Caco-2 (cell line): ENCODE data around the gene PROX2. TPM values are rescaled to one million over a fixed set of nuclear protein-coding genes. Genes with fewer than 3 reads are reported as not detected.

Experiments used
- BruUV-seq: library from RNA; stranded (reverse); fragments of 400-500 nt; replicated peaks from 2 replicates; lab custom pipeline; 2021; lab: Mats Ljungman, UMichigan
- CTCF ChIA-PET: fragments of 300-600 bp; sonication (Branson Sonifier 250); formaldehyde crosslinking; loops from one replicate; lab custom pipeline; 2022; ENCODE audit warnings: antibody characterized with exemption; lab: Charles Lee
- POLR2A ChIA-PET: fragments of 300-600 bp; sonication (Branson Sonifier 250); formaldehyde crosslinking; loops from one replicate; lab custom pipeline; 2022; ENCODE audit warnings: antibody characterized with exemption; lab: Charles Lee
- DNase-seq, 2 experiments: peaks; one replicate each; pipeline versions ENCODE4 v3.0.0 to v3.0.0-alpha.2; 2020 to 2022
- H3K27me3 ChIP-seq: replicated peaks from 2 replicates; pipeline ENCODE4 v1.6.0; 2011; ENCODE audit warnings: low read length; ENCODE audit not compliant: control insufficient read depth, insufficient read depth
- H3K36me3 ChIP-seq: 2 replicates; pipeline ENCODE4 v1.5.1; 2011; ENCODE audit warnings: low read length; ENCODE audit not compliant: control insufficient read depth, insufficient read depth
- H3K4me1 ChIP-seq: fragments of 250-450 bp; sonication (Bioruptor Pico); 2 replicates; pipeline ENCODE4 v1.5.1; 2020; ENCODE audit warnings: mild to moderate bottlenecking
- H3K4me3 ChIP-seq: 2 replicates; pipeline ENCODE4 v1.5.1; 2011; ENCODE audit warnings: low read depth, mild to moderate bottlenecking, control low read depth, low read length
- H3K9me3 ChIP-seq: fragments of 250-450 bp; sonication (Bioruptor Pico); 2 replicates; pipeline ENCODE4 v1.5.1; 2020; ENCODE audit warnings: mild to moderate bottlenecking, moderate library complexity
- H3K27ac Mint-ChIP-seq: one replicate; pipeline ENCODE4 v1.8.0; 2022; ENCODE audit warnings: mixed read lengths; ENCODE audit not compliant: unreplicated experiment
- H3K27me3 Mint-ChIP-seq: one replicate; pipeline ENCODE4 v1.8.0; 2022; ENCODE audit warnings: mixed read lengths; ENCODE audit not compliant: insufficient read depth, unreplicated experiment
- H3K36me3 Mint-ChIP-seq: one replicate; pipeline ENCODE4 v1.8.0; 2022; ENCODE audit warnings: mild to moderate bottlenecking, mixed read lengths; ENCODE audit not compliant: insufficient read depth, unreplicated experiment
- H3K4me1 Mint-ChIP-seq: one replicate; pipeline ENCODE4 v1.8.0; 2022; ENCODE audit warnings: low read depth, mixed read lengths; ENCODE audit not compliant: unreplicated experiment
- H3K4me3 Mint-ChIP-seq: one replicate; pipeline ENCODE4 v1.8.0; 2022; ENCODE audit warnings: mild to moderate bottlenecking, moderate library complexity, mixed read lengths; ENCODE audit not compliant: unreplicated experiment
- H3K9me3 Mint-ChIP-seq: one replicate; pipeline ENCODE4 v1.8.0; 2022; ENCODE audit warnings: mixed read lengths; ENCODE audit not compliant: unreplicated experiment
- intact Hi-C: fragments of 100-400 bp; cut with micrococcal nuclease; formaldehyde crosslinking; loops from one replicate; pipeline ENCODE4 v1.10.0; 2022; ENCODE audit not compliant: unreplicated experiment
- total RNA-seq: library from RNA; stranded (reverse); gene quantifications from 2 replicates; pipeline ENCODE4 v1.2.3, GENCODE V29; 2022
- TF ChIP-seq, protein P1 (sequence below), 2 experiments: fragments of 200-600 bp in 1 of 2; IDR thresholded peaks; 1 replicate in 1 of 2; 2 replicates in 1 of 2; pipeline versions ENCODE4 v1.5.1 to v1.8.0; 2011 to 2022; ENCODE audit warnings: antibody characterized with exemption in 1 of 2, control low read depth in 1 of 2, inconsistent platforms in 1 of 2, low read depth in 1 of 2, low read length in 1 of 2, mild to moderate bottlenecking in 1 of 2, moderate library complexity in 1 of 2; ENCODE audit not compliant: insufficient read depth in 1 of 2, severe bottlenecking in 1 of 2, unreplicated experiment in 1 of 2

Gene PROX2
- total RNA-seq, 1 experiment from 2014 or later: not detected

DNA sequence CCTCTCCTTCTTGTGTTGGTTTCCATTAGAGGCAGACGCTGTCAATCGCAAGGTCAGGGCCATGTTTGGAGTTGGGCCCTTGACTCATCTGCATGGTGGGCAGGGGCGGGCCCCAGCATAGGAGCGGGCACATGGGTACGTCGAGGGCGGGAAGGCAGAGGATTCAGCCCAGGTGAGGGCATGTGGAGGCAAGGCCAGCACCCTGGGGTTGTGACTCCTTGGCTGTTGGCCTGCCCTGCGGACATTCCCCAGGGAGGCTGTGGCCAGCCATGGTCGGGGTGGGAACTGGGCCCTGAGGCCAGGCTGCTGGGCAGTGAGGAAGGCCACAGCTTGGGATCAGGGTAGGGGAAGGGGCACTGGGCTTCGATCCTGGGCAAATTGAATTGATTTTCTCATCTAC, 36.9 kb upstream of the PROX2 start:
- peaks cover 4% of the 10 kb centered on the region for H3K36me3 Mint-ChIP-seq
- no peak overlapping the region for H3K27ac Mint-ChIP-seq
- ChIA-PET POLR2A (no interaction called here), CTCF (interaction anchor here (1.8 kb wide), 1 partner anchor 176 kb away, joined by 7 read pairs; no protein-coding TSS in a partner anchor)
- Histone ChIP-seq H3K9me3 (no peaks in the 10 kb centered on the region), H3K36me3 (no peaks in the 10 kb centered on the region), H3K4me3 (no peak overlapping the region), H3K27me3 (no peaks in the 10 kb centered on the region), H3K4me1 (no peaks in the 10 kb centered on the region)
- no peak overlapping the region for H3K4me3 Mint-ChIP-seq
- no TSS peak for BruUV-seq
- TF ChIP-seq, protein P1, sequence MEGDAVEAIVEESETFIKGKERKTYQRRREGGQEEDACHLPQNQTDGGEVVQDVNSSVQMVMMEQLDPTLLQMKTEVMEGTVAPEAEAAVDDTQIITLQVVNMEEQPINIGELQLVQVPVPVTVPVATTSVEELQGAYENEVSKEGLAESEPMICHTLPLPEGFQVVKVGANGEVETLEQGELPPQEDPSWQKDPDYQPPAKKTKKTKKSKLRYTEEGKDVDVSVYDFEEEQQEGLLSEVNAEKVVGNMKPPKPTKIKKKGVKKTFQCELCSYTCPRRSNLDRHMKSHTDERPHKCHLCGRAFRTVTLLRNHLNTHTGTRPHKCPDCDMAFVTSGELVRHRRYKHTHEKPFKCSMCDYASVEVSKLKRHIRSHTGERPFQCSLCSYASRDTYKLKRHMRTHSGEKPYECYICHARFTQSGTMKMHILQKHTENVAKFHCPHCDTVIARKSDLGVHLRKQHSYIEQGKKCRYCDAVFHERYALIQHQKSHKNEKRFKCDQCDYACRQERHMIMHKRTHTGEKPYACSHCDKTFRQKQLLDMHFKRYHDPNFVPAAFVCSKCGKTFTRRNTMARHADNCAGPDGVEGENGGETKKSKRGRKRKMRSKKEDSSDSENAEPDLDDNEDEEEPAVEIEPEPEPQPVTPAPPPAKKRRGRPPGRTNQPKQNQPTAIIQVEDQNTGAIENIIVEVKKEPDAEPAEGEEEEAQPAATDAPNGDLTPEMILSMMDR (IDR thresholded peaks at IDR 0.05; ENCODE audit: insufficient read depth in 1 of 2, low read depth in 1 of 2, low read length in 1 of 2, severe bottlenecking in 1 of 2, unreplicated experiment in 1 of 2): no peak
- intact Hi-C loops: no loop called here
- H3K9me3 Mint-ChIP-seq: no peaks in the 10 kb centered on the region
- H3K4me1 Mint-ChIP-seq: no peaks in the 10 kb centered on the region
- no peak for DNase-seq
- no peaks in the 10 kb centered on the region for H3K27me3 Mint-ChIP-seq

DNA sequence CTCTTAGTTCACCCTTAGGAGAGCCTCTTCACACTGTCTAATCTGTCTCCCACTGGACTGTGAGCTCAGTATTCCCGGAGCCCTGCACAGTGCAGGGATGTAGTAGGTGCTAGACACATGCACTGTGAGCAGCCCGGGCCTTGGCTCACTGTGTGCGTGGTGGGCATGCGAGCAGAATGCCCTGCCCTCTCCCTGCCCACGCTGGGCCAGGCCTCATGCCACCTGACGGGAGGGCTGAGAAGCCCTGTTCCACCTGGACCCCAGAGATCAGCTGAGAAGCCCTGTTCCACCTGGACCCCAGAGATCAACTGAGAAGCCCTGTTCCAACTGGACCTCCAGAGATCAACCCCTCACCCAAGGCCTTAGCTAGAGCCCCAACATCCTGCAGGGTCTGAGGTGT, 36.2 kb upstream of the PROX2 start:
- ChIA-PET POLR2A (no interaction called here), CTCF (interaction anchor here (1.0 to 1.8 kb wide), 2 partner anchors 11 to 177 kb away, joined by 5 to 7 read pairs; partner anchors contain the start of gene RPS6KL1)
- Mint-ChIP-seq H3K4me1 (no peaks in the 10 kb centered on the region), H3K4me3 (no peak overlapping the region), H3K36me3 (peaks cover 4% of the 10 kb centered on the region), H3K9me3 (no peaks in the 10 kb centered on the region), H3K27me3 (no peaks in the 10 kb centered on the region), H3K27ac (no peak overlapping the region)
- Histone ChIP-seq H3K4me1 (no peaks in the 10 kb centered on the region), H3K9me3 (no peaks in the 10 kb centered on the region), H3K36me3 (no peaks in the 10 kb centered on the region), H3K27me3 (no peaks in the 10 kb centered on the region), H3K4me3 (no peak overlapping the region)
- TF ChIP-seq, protein P1 (IDR thresholded peaks at IDR 0.05; ENCODE audit: insufficient read depth in 1 of 2, low read depth in 1 of 2, low read length in 1 of 2, severe bottlenecking in 1 of 2, unreplicated experiment in 1 of 2): no peak
- no TSS peak for BruUV-seq
- intact Hi-C loops: no loop called here
- no peak for DNase-seq

DNA sequence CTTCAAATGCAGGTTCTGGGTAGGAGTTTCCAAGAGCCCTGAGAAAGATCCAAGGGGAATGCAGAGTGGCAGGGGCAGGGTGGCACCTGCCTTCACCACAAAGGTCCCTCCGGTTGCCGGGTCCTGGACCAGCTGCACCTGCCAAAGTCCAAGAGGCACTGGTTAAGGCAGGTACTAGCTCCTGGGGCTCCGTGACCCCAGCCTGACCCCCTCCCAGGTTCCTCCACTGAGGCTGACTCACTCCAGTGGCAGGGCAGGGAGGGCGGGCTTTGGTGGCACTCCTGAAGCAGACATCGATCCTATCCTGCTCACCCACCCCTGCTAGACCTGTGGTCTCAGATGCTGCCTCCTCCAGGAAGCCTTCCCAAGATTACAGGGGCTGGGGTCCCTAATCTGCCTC, 35.8 kb upstream of the PROX2 start:
- intact Hi-C loops: no loop called here
- Mint-ChIP-seq H3K4me3 (no peak overlapping the region), H3K27me3 (no peaks in the 10 kb centered on the region), H3K27ac (no peak overlapping the region), H3K4me1 (no peaks in the 10 kb centered on the region), H3K36me3 (peaks cover 4% of the 10 kb centered on the region), H3K9me3 (no peaks in the 10 kb centered on the region)
- H3K9me3 ChIP-seq: no peaks in the 10 kb centered on the region
- H3K36me3 ChIP-seq: no peaks in the 10 kb centered on the region
- DNase-seq: no peak
- ChIA-PET POLR2A (no interaction called here), CTCF (interaction anchor here (0.6 to 1.8 kb wide), 3 partner anchors 12 to 177 kb away, joined by 3 to 7 read pairs (median 5); partner anchors contain the start of gene RPS6KL1)
- no peaks in the 10 kb centered on the region for H3K4me1 ChIP-seq
- H3K4me3 ChIP-seq: no peak overlapping the region
- BruUV-seq: no TSS peak
- TF ChIP-seq, protein P1 (IDR thresholded peaks at IDR 0.05; ENCODE audit: insufficient read depth in 1 of 2, low read depth in 1 of 2, low read length in 1 of 2, severe bottlenecking in 1 of 2, unreplicated experiment in 1 of 2): no peak
- H3K27me3 ChIP-seq: no peaks in the 10 kb centered on the region
